COLO829 (cell line): ENCODE measurements around the gene MMP2.
A peak's percentile ranks its signal among the peaks of the same experiment; 100 is the strongest.

Source experiments
- DNase-seq: peaks from one replicate; pipeline ENCODE4 v3.0.0; 2012; ENCODE audit warnings: low spot score

MMP2 gene

DNA sequence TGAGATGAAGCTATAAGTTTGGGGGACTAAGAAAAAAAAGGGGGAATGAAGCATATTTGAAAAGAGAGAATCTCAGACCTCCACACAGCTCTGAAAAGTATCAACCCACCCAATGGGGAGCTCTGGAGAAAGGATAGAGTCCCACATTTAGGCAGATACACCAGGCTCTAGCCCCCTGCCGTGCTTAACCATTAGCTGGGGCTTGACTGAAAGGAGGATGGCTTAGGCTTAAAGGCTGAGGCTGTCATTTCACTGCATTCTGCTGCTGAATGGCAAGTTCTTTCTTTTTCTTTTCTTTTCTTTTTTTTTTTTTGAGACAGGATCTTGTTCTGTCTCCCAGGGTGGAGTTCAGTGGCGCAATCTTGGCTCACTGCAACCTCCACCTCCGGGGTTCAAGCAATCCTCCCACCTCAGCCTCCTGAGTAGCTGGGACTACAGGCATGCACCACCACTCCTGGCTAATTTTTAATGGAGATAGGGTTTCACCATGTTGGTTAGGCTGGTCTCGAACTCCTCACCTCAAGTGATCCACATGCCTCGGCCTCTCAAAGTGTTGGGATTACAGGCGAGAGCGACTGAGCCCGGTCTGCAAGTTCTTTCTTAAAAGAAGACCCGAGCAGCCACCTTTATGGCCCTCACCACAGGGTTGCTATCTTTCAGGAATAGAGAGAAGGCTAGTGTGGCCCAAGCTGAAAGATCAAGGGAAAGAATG, 9.0 kb upstream of the MMP2 start:
- DNase-seq, result no peak

DNA sequence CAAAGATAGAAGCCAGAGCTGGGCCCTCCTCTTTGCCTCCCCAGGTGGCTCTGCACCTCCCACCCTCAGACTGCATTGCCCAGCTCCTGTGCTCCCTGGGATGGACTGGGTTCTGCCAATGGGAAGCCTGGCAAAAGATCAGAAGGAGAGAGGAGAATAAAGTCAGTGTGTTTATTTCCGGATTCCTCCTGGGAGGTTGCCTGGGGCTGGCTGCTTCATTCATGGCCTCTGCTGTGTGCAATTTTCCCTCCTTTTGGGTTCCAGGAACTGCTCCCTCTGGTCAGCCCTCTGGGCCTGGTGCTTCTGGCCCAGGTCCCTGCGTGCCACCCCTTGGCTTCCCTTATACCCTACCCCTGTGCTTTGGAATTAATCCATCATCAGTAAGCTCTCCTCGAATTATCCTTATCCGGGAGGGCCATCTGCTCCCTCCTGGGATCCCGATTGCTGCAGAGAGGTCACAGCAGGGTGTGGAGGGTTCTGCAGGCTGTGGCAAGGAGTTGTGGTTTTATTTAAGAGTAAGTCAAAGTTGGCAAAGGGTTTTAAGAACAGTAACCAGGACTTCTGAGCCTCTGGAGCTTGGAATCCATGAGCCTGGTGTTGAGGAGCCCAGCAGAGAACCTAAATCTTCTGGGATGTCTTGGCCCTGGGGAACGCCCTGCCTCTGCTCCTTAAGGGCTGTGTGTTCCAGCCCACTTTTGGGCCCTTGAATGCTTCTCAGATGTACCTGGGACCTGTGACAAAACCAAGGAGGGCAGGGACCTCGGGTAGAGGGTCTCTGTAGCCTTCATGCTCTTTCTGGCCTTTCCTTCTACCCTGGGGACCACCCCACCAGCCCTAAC, 8.2 kb upstream of the MMP2 start:
- DNase-seq, result peak; percentile 28

DNA sequence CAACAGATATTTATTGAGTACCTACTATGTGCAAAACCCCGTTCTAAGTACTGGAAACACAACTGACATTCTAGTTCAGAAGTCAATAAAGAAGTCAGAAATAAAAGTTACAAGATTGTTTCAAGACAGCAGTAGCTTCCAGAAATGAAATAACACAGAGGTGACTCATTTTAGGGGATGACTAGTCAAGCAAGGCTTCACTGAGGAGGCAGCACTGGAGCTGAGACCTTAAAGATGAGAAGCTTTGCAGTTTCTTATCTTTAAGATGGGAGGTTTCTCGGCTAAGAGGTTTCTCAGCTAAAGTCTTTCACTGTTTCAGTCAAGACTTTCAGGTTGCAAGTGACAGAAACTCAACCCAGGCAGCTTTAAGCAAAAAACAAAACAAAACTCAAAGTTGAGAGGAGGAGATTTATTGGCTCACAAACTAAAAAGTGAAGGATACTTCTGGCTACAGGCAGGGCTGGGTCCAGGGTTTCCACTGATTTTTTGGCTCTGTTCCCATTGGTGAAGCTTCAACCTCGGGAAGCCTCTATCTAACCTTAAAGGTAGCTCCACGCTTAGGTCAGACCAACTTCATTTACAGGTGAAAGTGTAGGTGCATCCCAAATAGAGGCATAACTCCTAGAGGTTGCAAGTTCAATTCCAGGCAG, 7.4 kb upstream of the MMP2 start:
- DNase-seq, result no peak

DNA sequence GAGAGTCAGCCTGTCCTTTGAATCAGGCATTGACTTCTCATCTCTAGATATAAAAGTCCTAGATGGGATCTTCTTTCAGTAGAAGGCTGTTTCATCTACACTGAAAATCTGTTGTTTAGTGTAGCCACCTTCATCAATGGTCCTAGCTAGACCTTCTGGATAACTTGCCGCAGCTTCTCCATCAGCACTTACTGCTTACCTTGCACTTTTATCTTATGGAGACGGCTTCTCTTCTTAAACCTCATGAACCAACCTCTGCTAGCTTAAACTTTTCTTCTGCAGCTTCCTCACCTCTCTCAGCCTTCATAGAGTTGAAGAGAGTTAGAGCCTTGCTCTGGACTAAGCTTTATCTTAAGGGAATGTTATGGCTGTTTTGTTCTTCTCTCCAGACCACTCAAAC, 5.4 kb upstream of the MMP2 start:
- DNase-seq, result no peak

DNA sequence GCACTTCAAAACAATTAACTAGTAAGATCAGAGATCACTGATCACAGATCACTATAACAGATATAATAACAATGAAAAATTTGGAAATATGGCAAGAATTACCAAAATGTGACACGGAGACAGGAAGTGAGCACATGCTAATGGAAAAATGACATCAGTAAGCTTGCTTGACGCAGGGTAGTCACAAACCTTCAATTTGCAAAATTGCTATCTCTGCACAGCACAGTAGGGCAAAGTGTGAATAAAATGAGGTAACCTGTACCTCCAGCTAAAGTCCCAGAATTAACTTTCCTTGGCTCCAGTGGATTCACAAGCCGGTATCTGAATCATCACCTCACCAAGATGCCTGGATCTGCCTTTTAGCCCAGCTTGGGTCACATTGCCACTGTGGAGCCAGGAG, 4.2 kb upstream of the MMP2 start:
- no peak for DNase-seq

DNA sequence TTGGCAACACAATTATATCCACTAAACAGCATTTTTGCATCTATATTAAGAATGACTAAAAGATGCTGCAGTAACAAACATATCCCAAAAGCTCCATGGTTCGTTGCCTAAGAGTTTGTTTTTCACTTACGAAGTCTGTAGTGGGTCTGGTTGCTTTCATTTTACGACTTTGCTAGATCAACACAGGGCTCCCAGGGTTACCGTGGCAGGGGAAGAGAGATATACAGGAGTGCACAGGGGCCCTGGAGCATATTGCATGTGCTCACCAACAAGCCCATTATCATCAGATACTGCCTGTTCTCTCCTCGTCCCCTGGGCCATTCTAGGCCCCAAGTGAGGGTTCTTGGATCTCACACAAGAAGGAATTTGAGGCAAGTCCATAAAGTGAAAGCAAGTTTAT, 3.1 kb upstream of the MMP2 start:
- no peak for DNase-seq

DNA sequence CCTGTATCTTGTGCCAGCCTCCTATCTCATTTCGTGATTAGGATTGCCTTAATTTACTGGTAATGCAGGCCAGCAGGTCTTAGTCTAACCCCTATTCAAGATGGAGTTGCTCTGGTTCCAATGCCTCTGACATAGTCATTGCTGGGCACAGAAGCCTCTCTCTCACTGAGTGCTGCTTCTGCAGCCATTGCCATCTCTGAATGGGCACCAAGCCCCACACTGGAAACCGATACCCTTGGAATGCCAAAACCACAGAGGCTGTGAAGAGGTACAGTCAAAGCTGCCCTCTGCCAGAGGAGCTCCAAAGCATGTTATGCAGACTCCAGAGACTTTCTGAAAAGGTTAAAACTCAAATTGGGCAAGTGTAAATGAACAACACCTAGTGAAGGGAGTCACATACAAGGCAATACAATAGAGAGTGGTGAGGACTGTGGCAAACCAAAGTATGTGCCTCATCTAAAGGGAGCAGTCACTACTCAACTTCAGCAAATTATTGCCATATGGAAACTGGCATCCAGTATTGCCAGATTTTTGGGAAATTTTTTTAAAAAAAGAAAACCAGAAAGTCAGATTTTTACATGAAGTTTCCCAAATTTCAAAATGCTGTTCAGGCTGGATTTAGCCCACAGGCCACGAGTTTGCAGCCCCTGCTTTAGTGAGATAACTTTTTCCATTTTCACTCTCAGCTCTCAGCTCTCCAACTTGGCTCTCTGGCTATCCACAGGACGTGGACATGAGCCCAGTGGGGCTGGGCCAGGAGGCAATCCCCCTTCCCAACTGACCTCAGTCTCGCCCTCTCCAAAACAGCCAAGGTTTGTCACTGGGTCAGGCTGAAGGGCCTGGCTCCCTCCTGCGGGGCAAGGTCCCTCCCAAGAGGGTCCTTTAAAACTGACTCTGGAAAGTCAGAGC, 2.1 kb upstream of the MMP2 start:
- DNase-seq, result no peak

DNA sequence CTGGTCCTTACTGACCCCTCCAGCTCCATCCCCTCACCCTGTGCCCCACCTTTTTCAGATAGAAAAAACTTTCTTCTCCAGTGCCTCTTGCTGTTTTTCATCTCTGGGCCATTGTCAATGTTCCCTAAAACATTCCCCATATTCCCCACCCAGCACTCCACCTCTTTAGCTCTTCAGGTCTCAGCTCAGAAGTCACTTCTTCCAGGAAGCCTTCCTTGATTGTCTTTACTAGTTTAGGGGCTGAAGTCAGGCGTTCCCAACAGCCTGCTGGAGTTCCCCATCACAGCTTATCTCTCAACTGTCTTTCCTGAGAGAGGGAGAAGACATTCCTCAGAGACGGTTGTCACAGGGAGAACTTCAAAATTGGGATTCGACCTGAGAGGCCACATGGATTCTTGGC, 1.3 kb upstream of the MMP2 start:
- DNase-seq, result no peak

DNA sequence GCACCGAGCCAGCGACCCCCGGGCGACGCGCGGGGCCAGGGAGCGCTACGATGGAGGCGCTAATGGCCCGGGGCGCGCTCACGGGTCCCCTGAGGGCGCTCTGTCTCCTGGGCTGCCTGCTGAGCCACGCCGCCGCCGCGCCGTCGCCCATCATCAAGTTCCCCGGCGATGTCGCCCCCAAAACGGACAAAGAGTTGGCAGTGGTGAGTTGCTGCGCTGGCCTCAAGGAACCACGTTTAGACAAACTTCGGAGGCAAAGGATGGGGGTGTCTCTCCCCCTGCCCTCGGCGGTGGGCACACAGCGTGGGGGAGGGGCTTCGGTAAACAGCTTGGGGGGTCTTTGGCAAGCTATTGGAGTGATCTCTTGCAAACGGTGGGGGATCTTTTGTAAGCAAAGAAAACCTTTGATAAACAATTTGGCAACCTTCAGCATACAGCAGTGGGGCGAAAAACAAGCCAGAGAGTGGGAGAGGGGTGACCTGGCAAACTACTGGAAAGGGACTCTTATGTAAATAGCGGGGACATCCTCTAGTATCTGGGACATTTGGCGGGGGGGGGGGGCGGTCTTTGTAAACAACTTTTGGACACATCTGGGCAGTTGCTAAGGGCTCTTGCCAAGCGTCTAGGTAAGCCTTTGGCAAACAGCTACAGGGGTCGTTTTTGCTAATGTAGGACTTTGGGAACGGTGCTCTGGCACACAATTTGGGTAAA, 587 bp downstream of the MMP2 start:
- no peak for DNase-seq

DNA sequence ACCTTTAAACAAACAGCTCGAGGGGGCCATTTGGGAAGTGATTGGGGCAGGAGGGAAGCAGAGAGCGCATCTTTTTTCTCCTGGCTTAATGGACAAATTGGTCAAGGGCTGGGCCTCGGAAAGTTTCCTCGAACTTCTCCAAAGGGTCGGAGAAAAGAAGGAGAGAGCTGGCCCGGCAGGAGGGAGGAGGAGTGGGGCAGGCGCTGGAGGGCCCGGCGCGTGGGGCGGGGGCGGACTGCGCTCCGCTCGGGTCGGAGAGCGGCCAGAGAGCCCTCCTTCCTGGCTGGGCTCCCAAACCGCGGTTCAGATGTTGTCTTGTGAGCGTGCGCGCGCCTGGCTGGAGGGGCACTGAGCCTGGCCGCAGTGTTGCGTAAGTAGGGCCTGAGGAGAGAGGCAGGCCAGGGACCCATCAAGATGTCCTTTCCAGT, 1.2 kb downstream of the MMP2 start:
- peak; percentile 14 for DNase-seq

DNA sequence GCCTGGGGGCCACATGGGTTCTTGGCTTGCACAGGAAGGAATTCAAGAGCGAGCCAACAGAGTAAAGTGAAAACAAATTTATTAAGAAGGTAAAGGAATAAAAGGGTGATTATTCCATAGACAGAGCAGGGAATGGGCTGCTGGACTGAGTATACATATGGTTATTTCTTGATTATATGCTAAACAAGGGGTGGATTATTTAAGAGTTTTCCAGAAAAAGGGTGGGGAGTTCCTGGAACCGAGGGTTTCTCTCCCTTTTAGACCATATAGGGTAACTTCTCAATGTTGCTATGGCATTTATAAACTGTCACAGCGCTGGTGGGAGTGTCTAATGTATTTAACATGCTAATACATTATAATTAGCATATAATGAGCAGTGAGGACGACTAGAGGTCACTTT, 2.0 kb downstream of the MMP2 start:
- no peak for DNase-seq

DNA sequence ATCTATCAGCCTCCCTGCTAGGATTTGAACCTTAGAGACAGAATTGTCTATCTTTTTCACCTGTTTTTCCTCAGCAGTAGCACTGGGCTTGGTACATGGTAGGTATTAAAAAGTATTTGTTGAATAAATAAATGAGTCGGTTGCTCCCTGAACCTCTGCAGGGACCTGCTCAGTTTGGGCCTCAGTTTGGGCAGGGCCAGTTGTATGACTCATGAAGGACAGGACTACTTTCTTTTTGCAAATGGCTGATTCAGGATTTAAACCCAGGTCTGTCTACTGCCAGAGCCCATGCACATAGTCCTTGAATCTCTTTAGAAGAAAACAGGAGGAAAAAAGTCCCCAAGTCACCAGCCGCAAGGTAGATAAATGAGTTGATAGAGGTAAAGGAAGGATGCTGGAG, 3.1 kb downstream of the MMP2 start:
- DNase-seq, result no peak

DNA sequence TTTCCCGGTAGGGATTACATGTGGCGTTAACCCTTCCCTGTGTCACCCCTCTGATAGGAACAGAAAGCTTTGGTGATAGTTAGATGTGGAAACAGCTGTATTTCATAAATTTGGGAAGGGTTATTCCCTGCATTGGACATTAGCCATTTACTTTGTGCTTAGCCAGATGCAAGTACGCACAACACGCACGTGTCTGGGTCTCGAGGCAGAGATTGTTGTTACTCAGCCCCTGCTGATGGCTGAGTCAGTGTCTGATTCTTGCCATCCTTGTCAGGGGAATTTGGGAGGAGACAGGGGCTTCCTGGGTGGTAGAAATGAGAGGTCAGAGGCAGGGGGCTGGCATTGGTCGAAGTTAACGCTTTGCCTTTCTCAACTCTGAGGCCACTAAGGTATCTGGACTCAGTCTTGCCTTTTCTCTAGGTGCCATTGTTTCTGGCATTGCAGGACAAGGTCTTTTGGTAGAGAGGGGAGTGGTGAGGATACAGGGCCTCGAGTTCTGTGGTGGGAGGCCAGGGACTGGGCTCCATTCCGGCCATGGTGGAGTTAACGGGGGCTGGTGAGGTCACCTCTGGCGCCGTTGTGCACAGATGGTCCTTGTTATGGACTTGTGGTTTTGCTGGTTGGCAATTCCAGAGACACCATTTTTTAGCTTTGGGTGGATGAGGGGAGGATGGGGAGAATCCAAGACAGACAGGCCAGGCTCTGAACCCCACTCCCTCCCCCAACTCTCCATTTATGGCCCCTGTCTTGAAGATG, 8.2 kb downstream of the MMP2 start:
- no peak for DNase-seq

DNA sequence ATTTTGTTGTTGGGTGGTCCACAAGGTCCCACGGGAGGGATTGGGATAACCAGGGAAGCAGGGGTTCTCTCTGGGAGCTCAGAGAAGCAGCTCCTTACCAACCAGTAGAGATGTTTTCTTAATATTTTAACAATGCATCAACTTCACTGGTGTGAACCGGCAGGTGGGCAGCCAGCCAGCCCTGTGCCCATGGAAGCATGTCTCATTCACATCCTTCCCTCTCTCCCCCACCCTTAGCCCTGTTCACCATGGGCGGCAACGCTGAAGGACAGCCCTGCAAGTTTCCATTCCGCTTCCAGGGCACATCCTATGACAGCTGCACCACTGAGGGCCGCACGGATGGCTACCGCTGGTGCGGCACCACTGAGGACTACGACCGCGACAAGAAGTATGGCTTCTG, 9.3 kb downstream of the MMP2 start:
- DNase-seq, result no peak

DNA sequence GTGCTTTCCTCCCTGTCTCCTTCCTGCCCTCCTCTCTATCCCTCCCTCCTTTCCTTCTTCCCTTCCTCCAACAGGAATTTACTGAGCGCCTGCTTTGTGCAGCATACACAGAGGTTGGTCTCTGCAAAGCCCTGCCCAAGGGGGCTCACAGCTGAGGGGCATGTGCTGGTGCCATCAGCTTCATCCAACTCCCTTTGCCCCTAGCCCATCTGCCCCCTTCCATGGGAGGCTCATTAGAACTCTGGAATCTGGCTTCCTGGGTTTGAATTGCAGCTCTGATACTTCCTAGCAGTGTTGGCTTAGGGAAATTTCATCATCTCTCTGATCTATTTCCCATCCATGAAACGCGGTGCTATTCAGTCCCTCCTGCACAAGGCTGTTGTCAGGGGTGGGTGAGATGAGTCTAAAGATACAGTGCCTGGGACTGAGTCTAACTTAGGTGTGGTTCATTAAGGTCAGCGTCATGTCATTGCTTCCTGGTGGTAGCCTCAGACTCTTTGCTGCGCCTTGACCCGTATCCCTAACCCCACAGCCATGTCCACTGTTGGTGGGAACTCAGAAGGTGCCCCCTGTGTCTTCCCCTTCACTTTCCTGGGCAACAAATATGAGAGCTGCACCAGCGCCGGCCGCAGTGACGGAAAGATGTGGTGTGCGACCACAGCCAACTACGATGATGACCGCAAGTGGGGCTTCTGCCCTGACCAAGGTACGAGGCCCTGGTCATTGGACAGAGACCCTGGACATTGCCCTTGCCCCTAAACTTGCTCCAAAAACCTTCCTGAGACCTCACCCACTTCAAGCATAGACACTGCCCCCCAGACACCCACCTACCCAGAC, 10.3 kb downstream of the MMP2 start:
- no peak for DNase-seq

DNA sequence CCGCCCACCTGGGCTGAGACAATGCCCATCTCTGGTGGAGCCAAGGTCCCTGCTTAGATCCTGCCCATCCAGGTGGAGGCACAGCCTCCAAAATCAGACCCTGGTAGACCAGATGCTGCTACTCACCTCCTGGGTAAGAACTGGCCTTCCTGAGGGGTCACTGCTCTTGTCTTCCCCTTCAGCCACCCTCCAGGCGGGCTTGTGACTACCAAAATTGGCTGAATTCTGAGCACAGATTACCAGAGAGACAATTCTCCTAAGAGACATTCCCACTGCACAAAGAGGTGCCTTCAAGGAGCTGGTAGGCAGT, 10.9 kb downstream of the MMP2 start:
- DNase-seq, result no peak

DNA sequence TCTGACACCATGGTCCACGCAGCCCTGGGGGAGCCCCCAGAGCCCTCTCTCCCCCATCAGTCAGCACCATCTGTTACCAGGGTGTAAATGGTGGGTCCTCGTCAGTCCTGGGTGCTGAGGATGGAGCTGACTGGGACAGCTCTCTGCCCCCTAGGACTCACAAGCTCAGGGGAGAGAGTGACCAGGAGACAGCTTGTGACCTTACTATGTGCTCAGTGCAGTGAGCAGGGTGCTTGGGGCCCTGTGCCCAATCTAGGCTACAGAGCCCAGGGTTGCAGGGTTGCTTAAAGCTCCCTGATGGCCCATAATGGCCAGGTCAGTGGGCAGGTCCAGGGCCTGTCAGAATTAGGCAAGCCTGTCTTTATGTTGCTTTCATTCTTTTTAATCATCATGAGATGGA, 11.3 kb downstream of the MMP2 start:
- DNase-seq, result no peak

DNA sequence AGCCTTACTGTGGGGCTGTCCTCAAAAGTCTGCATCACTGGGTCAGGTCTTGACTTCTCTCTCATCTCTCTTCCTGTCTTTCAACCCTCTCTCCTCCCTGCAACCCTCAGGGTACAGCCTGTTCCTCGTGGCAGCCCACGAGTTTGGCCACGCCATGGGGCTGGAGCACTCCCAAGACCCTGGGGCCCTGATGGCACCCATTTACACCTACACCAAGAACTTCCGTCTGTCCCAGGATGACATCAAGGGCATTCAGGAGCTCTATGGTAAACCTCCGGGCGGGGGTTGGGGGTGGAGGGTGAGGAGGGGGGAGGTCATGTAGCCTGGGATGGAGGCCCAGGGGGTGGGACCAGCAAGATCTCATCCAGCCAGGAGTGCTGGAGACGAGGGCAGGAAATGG, 12.7 kb downstream of the MMP2 start:
- DNase-seq, result no peak

DNA sequence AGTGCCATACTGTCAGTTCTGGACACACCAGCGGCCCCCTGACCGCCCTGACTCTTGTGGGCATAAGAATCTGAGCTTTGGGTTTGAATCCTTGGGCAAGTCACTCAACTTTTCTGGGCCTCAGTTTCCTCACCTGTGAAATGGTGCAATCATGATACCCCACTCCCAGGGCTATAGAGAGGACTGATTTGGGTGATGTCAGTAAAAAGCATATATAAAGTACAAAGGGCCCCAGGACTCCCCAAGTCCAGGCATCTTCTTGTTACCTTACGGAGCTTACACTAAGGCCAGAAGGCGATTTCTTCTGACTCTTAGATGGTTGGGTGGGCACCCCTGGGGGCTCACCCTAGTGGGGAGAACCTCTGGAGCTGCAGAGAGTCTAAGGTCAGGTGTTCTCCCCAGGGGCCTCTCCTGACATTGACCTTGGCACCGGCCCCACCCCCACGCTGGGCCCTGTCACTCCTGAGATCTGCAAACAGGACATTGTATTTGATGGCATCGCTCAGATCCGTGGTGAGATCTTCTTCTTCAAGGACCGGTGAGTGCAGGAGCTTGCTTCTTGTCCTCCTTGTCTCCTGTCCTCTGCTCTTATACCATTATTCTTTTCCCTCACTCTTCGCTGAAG, 13.9 kb downstream of the MMP2 start:
- DNase-seq, result no peak
